ENCODE results near the gene SLC2A5.

DNA sequence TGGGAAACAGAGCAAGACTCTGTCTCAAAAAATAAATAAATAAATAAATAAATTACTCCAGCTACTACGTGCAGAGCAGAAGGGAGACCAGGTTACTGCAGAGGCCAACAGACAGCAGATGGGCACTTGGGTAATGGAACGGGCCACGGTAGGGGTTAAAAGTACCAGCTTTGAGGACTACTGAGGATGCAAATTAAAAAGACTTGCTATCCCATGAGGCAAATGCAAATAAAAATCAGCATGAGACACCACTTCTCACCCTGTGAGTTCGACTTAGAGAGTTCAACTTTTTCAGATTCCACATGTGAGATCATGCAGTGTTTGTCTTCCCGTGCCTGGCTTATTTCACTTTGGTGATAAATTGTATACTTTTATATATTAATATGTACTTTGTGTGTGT, 6.6 kb downstream of the SLC2A5 start:
- TF ChIP-seq, protein P1, sequence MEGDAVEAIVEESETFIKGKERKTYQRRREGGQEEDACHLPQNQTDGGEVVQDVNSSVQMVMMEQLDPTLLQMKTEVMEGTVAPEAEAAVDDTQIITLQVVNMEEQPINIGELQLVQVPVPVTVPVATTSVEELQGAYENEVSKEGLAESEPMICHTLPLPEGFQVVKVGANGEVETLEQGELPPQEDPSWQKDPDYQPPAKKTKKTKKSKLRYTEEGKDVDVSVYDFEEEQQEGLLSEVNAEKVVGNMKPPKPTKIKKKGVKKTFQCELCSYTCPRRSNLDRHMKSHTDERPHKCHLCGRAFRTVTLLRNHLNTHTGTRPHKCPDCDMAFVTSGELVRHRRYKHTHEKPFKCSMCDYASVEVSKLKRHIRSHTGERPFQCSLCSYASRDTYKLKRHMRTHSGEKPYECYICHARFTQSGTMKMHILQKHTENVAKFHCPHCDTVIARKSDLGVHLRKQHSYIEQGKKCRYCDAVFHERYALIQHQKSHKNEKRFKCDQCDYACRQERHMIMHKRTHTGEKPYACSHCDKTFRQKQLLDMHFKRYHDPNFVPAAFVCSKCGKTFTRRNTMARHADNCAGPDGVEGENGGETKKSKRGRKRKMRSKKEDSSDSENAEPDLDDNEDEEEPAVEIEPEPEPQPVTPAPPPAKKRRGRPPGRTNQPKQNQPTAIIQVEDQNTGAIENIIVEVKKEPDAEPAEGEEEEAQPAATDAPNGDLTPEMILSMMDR (IDR thresholded peaks at IDR 0.05), result no peak
- TF ChIP-seq EP300 (IDR thresholded peaks at IDR 0.05), result no peak
- no peak for TF ChIP-seq POLR2A (IDR thresholded peaks at IDR 0.05)

Data from gastroesophageal sphincter (tissue), 3 donors.